ENCODE results near the gene EPHA1.

EPHA1 gene

DNA sequence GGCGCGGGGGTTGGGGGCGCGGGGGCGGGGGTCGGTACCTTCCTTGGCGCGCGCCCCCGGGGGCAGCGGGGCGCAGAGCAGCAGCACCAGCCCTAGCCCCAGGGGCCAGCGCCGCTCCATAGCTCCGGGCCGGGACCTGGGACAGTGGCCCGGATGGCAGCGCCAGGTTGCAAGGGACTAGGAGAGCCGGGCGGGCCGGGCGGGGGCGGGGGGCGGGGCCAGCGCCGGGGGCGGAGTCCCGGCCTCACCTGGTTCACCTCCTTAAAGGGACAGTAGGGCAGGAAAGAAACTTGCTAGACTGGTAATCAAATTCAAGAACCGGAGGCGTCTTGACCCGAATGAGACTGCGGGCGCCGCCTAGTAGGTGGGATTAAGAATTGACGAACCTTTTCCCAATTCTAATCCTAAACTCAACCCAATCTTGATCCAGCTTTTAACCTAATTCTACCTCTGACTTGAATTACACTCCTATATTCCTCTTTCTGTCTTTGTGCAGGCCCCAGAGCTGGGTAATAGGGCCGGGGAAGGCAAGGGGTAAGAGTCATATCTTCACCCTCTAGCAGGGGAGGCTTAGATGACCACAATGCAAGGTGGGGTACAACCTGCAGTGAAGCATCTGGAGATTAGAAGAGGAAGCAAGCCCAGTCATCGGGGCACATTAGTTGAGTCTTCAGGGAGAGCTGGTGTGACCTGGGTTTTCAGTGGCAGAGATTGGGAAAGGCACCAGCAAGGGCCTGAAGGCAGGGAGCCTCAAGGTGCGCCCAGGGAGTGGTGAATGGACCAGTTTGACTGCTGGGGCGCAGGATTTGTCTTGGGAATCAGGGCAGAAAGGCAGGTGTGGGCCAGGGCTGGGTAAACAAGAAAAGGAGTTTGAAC, at the start of gene EPHA1:
Gene EPHA1, minus strand, starts transcription at position 171 of the 876 bp plus-strand sequence. Its CDS starts 51 bp downstream, at position 120.
- peak in 1 of 2 experiments; percentile 18 for DNase-seq (ENCODE audit: low read depth in 2 of 2)

DNA sequence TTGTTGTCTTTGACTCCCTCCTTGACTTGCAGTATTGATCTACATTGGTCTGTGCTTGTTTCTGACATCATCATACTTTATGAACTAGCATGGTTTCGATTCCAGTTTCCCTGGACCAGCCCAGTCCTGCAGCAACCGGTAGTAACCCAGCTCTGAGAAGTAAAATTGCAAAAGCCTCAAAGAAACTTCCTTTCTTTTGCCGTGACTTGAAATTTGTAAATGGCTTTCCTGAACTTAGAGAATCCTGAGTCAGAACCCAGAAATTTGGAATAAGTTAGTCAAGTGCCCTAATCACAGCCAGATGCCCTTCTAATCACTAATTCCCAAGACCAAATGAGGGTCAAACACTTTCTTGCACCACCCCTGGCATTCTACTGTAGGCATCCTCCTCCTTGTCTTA, 49.6 kb upstream of the EPHA1 start:
- DNase-seq (ENCODE audit: low read depth in 2 of 2) = no peak

DNA sequence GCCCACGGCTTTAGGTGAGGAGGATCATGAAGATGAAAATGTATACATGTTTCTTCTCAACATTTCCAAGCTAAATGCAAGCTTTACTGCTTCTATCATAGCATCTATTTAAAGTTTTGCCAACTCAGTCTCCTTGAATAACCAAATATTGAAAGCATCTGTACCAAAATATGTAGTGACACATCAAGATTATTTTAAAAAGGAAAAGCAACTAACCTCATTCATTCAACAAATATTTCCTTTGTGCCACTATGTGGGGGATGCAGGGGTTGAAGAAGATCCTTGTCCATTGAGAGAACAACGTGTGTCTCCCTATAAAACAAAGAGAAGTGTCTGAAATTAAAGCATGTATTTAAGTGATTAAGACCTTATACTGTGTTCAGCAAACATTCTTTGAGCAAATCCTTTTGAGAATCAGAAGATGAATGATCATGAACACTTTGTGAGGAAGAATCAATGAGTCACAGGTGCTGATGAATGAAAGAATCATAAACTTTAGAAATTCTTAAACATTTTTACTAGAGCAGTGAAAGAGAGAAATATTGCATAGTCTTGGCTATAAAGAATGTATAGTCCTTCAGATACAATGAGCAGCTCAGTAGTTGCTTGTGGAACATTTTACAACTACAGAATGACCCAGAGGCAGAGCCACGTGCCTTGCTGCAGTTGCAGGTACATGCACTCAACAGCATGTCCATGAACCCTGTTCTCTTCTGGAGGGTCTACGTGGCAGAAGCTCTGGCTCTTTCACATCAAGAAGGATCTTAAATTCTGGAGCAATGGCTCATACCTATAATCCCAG, 48.5 kb upstream of the EPHA1 start:
- DNase-seq (ENCODE audit: low read depth in 2 of 2) = no peak

DNA sequence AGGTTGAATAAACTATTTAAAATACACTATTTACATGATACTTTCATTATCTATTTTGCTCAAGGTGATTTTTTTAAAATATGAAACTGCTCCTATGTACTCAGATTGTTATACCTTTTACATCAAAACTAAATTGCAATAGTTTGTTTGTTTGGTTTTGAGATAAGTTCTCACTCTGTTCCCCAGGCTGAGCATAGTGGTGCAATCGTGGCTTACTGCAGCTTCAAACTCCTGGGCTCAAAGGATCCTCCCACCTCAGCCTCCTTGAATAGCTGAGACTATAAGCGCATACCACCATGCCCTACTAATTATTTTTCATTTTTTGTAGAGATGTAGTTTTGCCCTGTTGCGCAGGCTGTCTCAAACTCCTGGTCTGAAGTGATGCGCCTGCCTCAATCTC, 47.3 kb upstream of the EPHA1 start:
- DNase-seq (ENCODE audit: low read depth in 2 of 2) = no peak

DNA sequence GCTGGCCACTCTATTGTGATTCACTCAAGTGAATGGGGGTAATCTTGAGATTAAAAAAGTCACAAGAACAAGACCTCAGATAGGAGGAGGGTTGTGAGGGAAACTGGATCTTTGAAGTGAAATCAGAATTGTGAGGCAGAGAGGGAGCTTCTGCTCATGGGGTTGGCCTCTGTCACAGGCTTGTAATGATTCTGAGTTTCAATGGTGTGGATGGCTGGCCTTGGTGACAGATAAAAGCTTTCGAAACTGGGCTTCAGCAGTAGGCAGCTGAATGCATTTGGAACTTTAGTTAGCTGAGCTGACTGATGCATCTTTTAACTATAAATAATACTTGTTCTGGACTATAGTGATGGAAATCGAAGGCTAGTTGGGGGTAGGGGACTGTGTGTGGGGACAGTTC, 46.8 kb upstream of the EPHA1 start:
- DNase-seq (ENCODE audit: low read depth in 2 of 2) = no peak

DNA sequence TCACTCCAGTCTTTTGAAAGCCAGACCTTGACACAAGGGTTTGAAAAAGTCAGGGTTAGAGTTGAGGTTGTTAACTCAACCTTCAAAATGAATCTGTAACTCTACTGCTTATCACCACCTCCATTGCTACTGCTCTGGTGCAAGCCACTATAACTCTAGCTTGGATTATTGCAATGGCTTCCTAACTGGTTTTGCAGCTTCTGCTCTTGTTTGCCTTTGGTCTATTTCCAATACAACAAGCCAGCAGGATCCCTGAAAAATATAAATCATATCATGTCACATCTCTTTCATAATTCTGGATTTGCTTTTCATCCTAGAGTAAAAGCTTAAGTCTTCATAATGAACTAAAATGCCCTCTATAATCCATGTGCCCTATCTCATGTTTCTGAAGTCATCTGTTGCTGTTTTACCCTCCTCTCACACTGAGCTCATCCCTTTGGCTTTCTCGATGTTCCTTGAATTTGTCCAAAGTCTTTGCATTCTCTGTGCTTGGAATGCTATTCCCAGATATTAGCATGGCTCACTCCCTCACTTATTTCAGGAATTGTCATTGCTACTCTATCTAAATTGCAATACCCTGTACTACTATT, 45.5 kb upstream of the EPHA1 start:
- no peak for DNase-seq (ENCODE audit: low read depth in 2 of 2)

DNA sequence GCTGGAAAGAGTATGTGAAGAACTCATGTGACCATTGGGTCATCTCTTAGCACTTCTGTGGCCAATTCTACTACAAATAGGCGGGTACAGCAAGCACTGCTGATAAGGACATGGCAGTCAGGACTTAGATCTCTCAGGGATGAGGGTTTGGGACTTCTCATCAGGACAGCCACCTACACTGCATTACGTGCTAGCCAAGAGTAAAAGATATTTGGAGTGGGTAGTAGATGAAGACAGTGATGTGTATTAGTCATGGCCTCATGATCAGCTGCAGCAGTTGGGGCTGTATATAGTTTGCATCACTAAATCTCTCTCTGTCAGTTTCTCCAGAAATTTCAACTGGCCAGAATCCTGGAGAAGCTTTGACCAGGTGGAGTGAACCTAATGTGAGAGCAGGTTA, 43.8 kb upstream of the EPHA1 start:
- DNase-seq (ENCODE audit: low read depth in 2 of 2) = no peak

DNA sequence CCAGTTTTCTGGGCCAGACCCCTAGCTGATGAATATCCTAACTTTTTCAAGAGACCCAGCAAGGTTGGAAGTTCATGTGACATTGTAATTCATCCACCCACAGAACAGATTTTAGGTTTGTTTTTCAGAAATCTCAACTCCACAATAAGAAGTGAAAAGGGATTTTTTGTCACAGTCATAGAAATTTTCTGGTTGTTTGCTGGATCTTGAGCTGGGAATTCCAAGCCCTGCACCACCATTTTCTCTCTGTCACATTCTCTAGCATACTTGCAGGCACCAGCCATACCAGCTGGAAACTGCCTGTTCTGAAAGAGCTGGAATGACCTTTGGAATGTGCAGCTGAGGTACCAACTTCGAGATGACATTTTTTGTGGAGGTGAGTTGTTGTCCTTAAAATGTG, 43.1 kb upstream of the EPHA1 start:
- DNase-seq (ENCODE audit: low read depth in 2 of 2) = no peak

DNA sequence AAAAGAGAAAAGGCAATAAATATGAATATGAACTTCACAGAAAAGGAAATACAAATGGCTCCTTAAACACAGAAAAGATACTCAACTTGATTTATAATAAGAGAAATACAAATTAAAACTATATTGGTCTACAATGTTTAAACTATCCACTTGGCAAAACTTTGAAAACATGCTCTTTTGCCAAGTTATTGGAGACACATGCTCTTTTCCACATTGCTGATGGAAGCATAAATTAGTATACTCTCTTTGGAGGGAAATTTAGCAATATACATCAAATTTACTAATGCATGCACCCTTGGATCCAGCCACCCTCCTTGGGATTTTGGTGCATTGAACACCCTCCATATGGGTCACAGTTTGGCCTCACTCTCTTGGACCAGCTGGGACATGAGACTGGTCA, 42.5 kb upstream of the EPHA1 start:
- DNase-seq (ENCODE audit: low read depth in 2 of 2) = no peak

DNA sequence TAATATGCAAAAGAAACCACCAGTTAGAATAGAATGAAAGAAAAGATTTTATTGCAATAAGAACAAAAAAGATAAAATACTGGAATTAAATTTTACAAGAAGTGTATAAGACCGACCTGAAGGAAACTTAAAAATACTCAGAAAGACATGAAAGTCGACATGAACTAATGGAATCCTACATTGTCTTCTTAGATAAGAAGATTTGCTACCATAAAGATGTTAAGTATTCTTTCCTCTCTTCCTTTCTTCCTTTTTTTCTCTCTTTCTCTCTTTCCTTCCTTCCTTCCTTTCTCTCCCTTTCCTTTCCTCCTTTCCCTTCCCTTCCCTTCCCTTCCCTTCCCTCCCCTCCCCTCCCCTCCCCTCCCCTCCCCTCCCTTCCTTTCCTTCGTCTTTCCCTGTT, 41.1 kb upstream of the EPHA1 start:
- no peak for DNase-seq (ENCODE audit: low read depth in 2 of 2)

DNA sequence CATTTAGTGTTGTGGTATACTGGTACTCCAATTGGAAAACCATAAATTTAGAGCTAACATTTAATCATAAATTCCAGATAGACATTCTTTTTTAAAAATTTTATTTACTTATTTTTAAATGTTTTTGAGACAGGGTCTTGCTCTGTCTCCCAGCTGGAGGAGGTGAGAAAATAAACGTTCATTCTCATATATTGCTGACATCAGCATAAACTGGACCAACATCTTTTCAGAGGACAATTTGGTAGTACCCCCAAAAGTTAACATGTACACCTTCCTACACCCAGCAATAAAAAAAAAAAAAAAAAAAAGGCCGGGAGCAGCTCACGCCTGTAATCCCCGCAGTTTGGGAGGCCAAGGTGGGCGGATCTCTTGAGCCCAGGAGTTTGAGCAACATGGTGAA, 39.8 kb upstream of the EPHA1 start:
- DNase-seq (ENCODE audit: low read depth in 2 of 2) = no peak

DNA sequence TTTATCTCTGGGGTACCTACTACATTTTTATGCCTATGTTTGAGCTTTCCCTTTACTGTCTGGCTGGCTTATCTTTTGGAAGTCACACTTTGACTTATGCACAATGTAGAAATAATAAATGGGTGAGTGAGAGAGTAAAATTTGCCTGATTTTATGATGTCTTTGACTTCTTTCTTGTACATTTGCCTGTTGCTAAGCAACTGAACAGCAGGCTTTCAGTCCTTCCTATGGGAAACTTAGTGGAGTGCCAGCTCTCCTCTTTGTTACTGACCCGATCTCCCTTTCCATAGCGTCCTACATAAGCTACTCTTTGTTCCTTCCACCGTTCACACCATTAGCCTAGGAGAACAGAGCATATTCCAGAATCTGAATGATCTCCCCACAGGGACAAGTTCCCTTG, 38.8 kb upstream of the EPHA1 start:
- DNase-seq (ENCODE audit: low read depth in 2 of 2) = no peak

DNA sequence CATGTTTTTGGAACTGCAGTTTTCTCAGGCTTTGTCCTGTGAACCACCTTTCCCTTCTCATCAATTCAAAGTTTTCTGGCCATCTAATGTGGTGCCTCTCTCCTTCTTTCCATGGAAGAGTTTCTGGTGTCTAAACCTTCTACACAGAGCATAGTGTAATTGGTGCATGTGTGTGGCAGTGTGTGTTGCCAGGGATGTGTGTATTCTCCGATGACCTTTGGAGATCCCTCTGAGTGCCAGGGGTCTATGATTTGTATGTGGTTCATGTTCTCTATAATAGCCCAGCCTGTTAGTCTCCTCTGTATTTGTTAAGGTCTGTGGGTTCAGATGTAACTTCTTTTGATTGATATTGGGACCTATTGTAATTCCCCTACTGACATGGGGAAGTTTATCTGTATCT, 36.1 kb upstream of the EPHA1 start:
- no peak for DNase-seq (ENCODE audit: low read depth in 2 of 2)

DNA sequence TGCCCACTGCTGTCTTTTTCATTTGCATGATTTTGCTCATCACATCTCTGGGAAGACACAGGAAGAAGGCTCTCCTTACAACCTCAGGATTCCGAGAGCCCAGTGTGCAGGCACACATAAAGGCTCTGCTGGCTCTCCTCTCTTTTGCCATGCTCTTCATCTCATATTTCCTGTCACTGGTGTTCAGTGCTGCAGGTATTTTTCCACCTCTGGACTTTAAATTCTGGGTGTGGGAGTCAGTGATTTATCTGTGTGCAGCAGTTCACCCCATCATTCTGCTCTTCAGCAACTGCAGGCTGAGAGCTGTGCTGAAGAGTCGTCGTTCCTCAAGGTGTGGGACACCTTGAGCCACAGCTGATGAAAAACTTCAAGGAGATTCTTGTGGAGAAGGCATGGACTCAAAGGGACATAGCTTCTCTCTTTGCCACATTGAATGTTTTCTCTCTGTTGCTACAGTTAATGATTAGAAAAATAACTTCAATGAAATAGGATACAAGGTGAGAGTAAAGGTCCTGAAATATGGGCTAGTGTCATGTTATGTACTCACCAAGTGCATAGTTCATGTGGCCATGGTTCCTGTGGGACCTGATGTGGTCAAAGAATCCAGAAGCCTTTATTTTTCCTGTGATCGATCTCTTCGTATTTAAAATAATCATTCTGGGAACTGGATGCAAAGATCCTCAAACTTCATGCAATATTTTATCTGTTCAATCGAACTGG, 35.6 kb upstream of the EPHA1 start:
- DNase-seq (ENCODE audit: low read depth in 2 of 2) = no peak

DNA sequence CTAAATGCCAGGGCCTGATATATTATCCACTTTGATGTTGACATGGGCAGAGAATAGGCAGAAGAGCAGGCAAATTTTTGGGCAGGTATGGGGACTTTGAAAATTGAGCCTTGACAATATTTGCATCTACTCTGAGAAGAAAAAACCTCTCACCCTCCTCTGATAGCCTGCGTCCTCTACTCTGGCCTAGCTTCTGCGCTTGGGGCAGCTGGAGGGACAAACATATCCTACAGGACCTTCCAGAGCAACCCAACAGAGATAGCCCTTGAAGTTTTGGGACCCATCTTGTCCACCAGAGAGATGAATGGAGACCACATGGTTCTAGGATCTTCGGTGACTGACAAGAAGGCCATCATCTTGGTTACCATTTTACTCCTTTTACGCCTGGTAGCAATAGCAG, 34.5 kb upstream of the EPHA1 start, which contains the start of gene TAS2R60:
Gene TAS2R60, plus strand, starts transcription at position 301 of the 400 bp plus-strand sequence. Its CDS starts 0 bp downstream, at position 301.
- no peak for DNase-seq (ENCODE audit: low read depth in 2 of 2)

DNA sequence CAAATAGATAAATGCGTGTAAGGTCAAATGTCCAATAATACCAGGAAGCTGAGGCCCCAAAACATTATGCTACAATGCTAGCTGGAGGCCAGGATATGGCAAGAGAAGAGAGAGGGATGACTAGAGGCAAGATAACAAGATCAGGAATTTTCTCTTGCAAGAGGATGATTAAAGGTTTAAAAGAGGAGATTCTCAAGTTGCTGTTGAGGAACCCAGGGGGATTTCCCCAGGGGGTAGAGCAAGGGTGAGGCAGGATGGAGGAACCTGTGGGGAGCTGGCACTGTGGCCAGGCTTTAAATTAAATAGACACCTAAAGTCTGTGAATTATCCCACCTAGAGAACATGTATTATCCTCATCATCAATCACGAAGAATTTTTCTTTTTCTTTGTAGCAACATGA, 31.2 kb upstream of the EPHA1 start:
- DNase-seq (ENCODE audit: low read depth in 2 of 2) = no peak

DNA sequence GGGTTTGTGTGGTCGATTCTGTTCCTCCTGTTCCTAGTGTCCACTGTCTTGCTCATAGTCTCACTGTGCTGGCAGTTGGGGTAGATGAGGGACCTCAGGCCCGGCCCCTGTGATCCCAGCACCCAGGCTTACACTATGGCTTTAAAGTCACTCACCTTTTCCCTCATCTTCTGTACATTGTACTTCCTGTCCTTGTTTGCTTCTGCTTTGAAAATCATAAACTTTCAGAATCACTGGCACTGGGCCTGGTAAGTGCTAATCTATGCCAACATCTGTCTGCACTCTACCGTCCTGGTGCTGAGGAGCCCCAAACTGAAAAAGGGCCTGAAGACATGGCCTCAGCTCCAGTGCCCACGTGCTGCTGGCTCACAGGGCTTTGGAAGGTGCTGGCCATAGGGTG, 28.9 kb upstream of the EPHA1 start:
- DNase-seq (ENCODE audit: low read depth in 2 of 2) = no peak

DNA sequence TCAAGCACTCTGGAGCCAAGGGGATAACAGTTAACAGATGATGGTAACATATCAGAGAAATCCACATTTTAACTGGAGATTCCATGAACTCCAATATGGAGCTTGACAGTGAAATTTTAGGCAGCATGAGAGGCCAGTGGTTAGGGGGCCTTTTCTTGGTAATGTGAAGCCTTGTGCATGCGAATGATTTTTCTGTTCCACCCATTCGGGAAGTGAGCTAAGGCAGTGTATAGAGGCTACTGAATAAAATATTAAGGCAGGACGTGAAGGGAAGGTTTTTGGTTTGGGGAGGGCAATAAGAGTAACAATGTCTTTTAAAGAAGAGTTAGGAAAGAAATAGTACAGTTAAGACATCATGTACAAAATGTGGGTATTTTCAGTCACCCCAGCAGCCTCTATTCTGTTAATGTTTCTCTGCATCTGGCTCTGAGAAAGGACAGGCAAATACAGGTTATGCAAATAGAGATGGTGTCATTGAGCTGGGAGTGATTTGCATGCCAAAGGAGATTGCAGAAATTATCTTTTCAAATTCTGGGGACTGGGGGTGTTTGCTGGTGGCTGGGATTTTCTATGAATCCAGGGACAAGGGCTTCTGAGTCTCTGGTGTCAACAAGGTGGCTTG, 27.8 kb upstream of the EPHA1 start:
- DNase-seq (ENCODE audit: low read depth in 2 of 2) = no peak

DNA sequence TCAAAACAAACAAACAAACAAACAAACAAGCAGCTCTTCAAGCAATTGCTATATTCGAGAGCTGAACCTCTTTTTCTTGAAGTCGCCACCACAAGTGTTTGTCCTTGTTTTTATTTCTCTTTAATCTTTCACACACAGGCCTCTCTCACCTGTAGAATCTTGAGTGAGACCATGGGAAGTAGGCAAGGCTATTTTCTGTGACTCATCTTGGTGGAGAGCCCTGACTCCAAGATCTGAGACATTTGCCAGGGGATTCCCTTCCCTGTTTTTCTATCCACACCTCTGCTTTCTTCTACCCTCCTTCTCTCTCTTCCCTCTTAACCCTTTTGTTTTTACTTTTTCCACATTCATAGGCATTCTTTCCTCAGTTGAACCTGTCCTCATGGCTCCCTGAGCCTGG, 26.6 kb upstream of the EPHA1 start:
- DNase-seq (ENCODE audit: low read depth in 2 of 2) = no peak

DNA sequence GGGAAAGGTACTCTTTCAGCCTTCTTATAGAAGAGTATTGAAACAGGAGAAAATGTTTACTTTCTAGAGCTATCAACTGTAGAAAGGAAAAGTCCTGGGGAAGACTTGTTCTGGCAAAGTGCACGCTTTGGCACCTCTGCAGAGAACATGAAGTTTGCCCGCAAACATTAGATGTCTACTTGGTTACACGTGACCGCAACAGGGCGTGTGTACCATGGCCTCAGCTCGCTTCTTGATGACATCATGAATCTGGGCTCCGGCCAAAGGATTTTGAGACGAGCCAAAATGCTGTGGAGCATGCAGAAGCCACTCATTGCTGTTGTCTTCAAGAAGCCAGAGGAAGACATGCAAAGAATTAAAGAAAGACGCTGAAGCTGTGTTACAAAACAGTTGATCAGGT, 26.0 kb upstream of the EPHA1 start:
- DNase-seq (ENCODE audit: low read depth in 2 of 2) = no peak

DNA sequence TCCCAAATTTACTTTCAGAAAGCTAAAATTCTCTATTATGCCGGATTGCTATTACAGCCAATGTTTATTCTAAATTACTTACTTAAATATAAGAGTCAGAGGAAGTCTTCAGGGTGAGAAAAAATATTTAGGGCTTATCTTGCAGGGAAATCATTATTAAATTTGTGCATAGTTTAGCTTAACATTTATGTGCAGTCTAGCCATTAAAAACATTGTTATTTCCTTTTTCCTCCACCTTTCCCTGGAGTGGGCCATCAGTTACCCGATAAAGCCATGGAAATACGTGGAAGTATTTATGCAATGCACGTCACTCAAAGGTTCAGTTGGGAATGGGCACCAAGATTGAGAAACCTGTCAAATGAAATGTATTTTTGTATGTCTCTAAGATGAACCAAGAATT, 25.1 kb upstream of the EPHA1 start:
- no peak for DNase-seq (ENCODE audit: low read depth in 2 of 2)

All from stimulated activated CD4-positive, alpha-beta T cell treated with anti-CD3 and anti-CD28 coated beads, Interleukin-12 subunit alpha, Interleukin-12 subunit beta, amount 100 ng/mL, for 24 hours (primary cell).